Neuron (in vitro differentiated cells): ENCODE data around the gene CATSPERD.

Source experiments
- H2AFZ ChIP-seq: one replicate; pipeline ENCODE4 v1.6.1; 2013; ENCODE audit warnings: low read depth, mild to moderate bottlenecking, inconsistent platforms, low read length, moderate library complexity
- H3K27me3 ChIP-seq: one replicate; pipeline ENCODE4 v1.6.1; 2013; ENCODE audit warnings: low read length; ENCODE audit not compliant: insufficient read depth
- H3K36me3 ChIP-seq: one replicate; pipeline ENCODE4 v1.6.1; 2013; ENCODE audit warnings: low read length; ENCODE audit not compliant: insufficient read depth
- H3K4me1 ChIP-seq: one replicate; pipeline ENCODE4 v1.6.1; 2013; ENCODE audit warnings: low read length; ENCODE audit not compliant: insufficient read depth
- H3K4me3 ChIP-seq: 2 replicates; pipeline ENCODE4 v1.5.1; 2013; ENCODE audit warnings: mild to moderate bottlenecking, low read length, moderate library complexity
- H3K9me3 ChIP-seq: one replicate; pipeline ENCODE4 v1.6.1; 2013; ENCODE audit warnings: low read length

The CATSPERD gene

DNA sequence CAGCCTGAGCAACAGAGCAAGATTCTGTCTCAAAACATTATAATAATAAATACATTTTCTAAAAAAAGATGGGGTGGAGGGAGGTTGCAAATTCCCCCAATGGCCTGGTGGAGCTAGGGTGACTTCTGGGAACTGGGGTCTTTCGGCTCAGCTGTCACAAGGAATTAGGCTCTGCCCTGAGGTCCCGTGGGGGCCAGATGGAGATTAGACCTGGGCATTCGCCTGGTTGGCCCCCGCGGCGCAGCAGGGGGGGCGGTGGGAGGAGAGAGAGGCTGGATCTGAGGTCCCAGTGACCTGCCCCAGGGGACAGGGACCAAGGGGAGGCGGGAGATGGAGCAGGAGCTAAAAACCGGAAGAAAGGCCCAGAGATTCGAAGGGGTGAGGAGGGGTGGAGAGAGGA lies 104.3 kb downstream of the CATSPERD start:
- Histone ChIP-seq H3K27me3 (peaks cover 3% of the 10 kb centered on the region), H2AFZ (no peak overlapping the region), H3K9me3 (peaks cover 2% of the 10 kb centered on the region), H3K36me3 (no peaks in the 10 kb centered on the region), H3K4me1 (peaks cover 8% of the 10 kb centered on the region), H3K4me3 (no peak overlapping the region)

DNA sequence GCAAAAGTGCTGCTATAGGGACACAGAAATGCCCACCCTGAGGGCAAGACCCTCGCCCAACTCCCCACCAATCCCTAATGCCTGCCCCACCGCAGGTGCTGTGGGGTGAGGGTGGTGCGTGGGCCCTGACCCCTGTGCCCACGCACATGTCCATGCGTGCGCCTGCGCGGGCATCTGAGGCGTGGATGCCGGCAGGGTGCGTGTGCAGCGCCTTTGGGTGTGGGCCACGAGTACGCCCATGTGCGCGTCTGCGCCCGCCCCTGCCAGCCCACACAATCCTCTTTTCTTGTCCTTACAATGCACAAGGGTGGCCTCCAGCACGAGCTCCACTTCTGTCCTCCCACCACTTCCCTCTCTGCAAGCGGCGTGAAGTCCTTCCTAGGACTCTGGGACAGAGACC lies 104.7 kb downstream of the CATSPERD start:
- peaks cover 8% of the 10 kb centered on the region for H3K4me1 ChIP-seq
- H3K36me3 ChIP-seq = no peaks in the 10 kb centered on the region
- H3K9me3 ChIP-seq = peaks cover 2% of the 10 kb centered on the region
- no peak overlapping the region for H3K4me3 ChIP-seq
- H2AFZ ChIP-seq = no peak overlapping the region
- peaks cover 3% of the 10 kb centered on the region for H3K27me3 ChIP-seq

DNA sequence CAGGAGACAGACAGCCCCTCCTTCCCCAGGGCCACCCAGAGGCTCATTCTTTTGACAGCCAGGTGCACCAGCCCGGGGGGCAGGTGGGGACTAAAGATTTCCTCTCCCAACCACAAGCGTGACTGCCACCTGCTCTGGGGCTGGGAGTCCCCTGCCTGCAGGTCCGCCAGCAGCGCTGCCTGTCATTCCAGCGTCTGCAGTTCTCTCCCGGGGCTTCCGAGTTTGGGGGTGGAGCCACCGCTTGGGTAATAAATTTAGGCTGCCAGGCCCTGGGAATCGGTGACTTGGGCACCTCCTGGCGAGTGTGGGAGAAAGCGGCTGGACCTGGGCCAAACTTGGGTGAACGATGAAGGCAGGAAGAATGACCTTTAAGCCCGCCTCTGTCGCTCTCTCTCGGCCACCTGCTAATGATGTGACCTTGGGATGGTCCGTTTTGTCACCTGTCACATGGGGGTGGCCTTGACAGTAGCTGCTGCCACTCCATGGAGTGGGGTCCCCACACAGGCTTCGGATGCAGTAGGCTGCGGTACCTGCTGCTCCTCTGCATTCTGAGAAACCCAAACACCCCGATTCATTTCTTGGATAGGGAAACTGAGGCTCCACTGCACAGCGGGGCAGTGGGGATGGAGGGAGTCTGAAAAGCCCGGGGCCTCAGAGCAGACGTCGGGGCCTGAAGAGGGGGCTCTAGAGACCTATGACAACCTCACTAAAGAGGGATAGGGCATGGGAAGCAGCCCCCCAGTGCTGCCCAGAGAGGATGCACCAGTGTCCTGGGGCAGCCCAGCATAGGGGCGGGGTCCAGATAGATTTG lies 106.3 kb downstream of the CATSPERD start:
- Histone ChIP-seq H3K36me3 (no peaks in the 10 kb centered on the region), H3K4me1 (peaks cover 8% of the 10 kb centered on the region), H3K4me3 (no peak overlapping the region), H3K27me3 (peaks cover 3% of the 10 kb centered on the region), H2AFZ (no peak overlapping the region), H3K9me3 (peaks cover 2% of the 10 kb centered on the region)

DNA sequence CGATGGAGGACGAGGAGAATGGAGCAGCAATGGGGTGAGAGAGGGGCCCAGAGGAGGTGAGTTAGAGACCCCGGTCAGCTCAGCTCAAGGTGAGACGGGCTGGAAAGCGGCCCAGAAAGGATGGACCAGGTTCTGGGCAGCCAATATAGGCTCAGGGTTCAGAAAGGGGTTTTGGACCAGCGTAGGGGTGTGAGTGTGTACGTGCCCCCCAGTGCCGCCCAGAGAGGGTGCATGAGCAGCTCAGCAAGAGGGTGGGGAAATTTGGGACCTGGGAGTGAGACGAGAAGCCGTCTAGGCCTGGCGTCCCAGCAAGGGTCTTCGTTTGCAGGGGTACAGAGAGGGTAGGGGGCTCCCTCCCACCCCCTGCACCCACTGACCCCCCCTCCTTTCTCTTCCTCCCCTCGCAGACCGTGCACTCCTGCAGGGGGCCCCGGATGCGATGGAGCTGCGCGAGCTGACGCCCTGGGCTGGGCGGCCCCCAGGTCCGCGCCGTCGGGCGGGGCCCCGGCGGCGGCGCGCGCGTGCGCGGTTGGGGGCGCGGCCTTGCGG lies 107.0 kb downstream of the CATSPERD start:
- Histone ChIP-seq H3K9me3 (peaks cover 2% of the 10 kb centered on the region), H3K4me1 (peaks cover 8% of the 10 kb centered on the region), H3K27me3 (peaks cover 3% of the 10 kb centered on the region), H2AFZ (peak overlapping the region; percentile 79), H3K4me3 (peak overlapping the region; percentile 57), H3K36me3 (no peaks in the 10 kb centered on the region)

DNA sequence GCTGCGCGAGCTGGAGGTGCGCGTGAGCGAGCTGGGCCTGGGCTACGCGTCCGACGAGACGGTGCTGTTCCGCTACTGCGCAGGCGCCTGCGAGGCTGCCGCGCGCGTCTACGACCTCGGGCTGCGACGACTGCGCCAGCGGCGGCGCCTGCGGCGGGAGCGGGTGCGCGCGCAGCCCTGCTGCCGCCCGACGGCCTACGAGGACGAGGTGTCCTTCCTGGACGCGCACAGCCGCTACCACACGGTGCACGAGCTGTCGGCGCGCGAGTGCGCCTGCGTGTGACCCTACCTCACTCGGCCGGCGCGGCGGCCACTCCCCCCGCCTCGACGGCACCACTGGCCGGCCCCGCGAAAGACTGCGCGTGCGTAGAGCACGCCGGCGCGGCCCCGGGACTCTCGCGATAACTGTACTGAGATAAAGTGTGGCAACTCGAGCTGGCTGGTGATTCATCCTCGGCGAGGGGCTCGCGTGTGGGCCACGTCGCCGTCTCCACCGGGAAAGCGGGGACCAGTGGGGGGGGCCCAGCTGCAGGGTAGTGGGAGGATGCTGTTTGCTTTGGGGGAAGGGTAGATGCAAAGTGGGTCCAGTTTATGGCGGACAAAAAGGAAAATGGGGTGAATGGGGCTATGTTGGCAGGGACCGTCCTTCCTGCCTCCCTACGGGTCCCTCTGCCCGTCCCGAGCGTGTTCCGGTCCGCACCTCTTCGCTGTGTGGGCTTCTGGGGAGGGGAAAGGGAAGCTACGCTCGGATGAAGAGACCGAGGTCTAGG lies 107.6 kb downstream of the CATSPERD start:
- no peaks in the 10 kb centered on the region for H3K36me3 ChIP-seq
- peak overlapping the region; percentile 79 for H2AFZ ChIP-seq
- peaks cover 2% of the 10 kb centered on the region for H3K9me3 ChIP-seq
- peak overlapping the region; percentile 57 for H3K4me3 ChIP-seq
- peaks cover 3% of the 10 kb centered on the region for H3K27me3 ChIP-seq
- H3K4me1 ChIP-seq = peaks cover 8% of the 10 kb centered on the region
